GM10248 (cell line): Measurements from ENCODE around the gene KCNK18.

Source experiments
- CTCF ChIA-PET: fragments of 300-600 bp; sonication (Branson Sonifier 250); formaldehyde crosslinking; extraction: SDS; loops from one replicate; lab custom pipeline; 2021; ENCODE audit warnings: antibody characterized with exemption; lab: Yijun Ruan, JAX
- POLR2A ChIA-PET: fragments of 350-650 bp; sonication (Branson Sonifier 250); formaldehyde crosslinking; extraction: SDS; loops from one replicate; lab custom pipeline; 2020; ENCODE audit warnings: antibody characterized with exemption; lab: Yijun Ruan, JAX
- DNase-seq: peaks from one replicate; pipeline ENCODE4 v3.0.0; 2012; ENCODE audit errors: extremely low spot score
- CTCF ChIP-seq: IDR thresholded peaks from 2 replicates; pipeline ENCODE4 v1.5.1; 2012; ENCODE audit warnings: mild to moderate bottlenecking, low read depth; ENCODE audit errors: extremely low read depth, missing control alignments, control extremely low read depth

KCNK18 gene

GRCh38 chr10:117239051-117239450 lies 41.8 kb downstream of the KCNK18 start:
- ChIA-PET CTCF (interaction anchor here (1.2 to 1.6 kb wide), 3 partner anchors 13 to 38 kb away, joined by 3 to 4 read pairs (median 3); no protein-coding TSS in a partner anchor), POLR2A (no interaction called here)
- DNase-seq: no peak
- TF ChIP-seq CTCF: no peak

GRCh38 chr10:117239721-117240620 lies 42.7 kb downstream of the KCNK18 start:
- POLR2A ChIA-PET: no interaction called here
- CTCF ChIA-PET: interaction anchor here (1.0 to 1.6 kb wide), 4 partner anchors 9 to 39 kb away, joined by 3 to 4 read pairs (median 3); no protein-coding TSS in a partner anchor
- DNase-seq: no peak
- TF ChIP-seq CTCF: no peak

GRCh38 chr10:117240621-117241529 lies 43.6 kb downstream of the KCNK18 start, which contains the start of gene SLC18A2:
Gene SLC18A2, plus strand, starts transcription at chr10:117241114. Its CDS starts 580 bp downstream, at chr10:117241694.
- no peak for DNase-seq
- POLR2A ChIA-PET: no interaction called here
- no peak for TF ChIP-seq CTCF
- CTCF ChIA-PET: no interaction called here

GRCh38 chr10:117241541-117242462 lies 44.5 kb downstream of the KCNK18 start:
- TF ChIP-seq CTCF: no peak
- no peak for DNase-seq
- ChIA-PET CTCF (interaction anchor here (1.3 kb wide), 1 partner anchor 19 kb away, joined by 3 read pairs; no protein-coding TSS in a partner anchor), POLR2A (no interaction called here)

- CTCF ChIA-PET: interaction anchor here (1.3 to 3.2 kb wide), 2 partner anchors 20 to 26 kb away, joined by 3 to 18 read pairs; no protein-coding TSS in a partner anchor
- no peak for DNase-seq
- POLR2A ChIA-PET: no interaction called here
- TF ChIP-seq CTCF: no peak
These were observed 45.2 kb downstream of the KCNK18 start for GRCh38 chr10:117242463-117242832.
